Gastrocnemius medialis (tissue), 4 donors: ENCODE measurements around the gene CHAC2.

Experiments
- POLR2A ChIP-seq, 2 donors: fragments of 450-650 bp; IDR thresholded peaks; one replicate each; pipeline ENCODE4 v1.6.1; 2017; ENCODE audit warnings: antibody characterized with exemption in 2 of 2, mild to moderate bottlenecking in 2 of 2, moderate library complexity in 2 of 2
- TF ChIP-seq, protein P1 (sequence below), 5 experiments: fragments of 450-650 bp in 3 of 5; fragments of 200-600 bp in 2 of 5; sonication (generic) in 2 of 5; IDR thresholded peaks in 4 of 5; conservative IDR thresholded peaks in 1 of 5; 1 replicate in 4 of 5; 2 replicates in 1 of 5; pipeline ENCODE4 v1.5.1; 2016 to 2019; ENCODE audit warnings: antibody characterized with exemption in 5 of 5, mild to moderate bottlenecking in 3 of 5, moderate library complexity in 3 of 5

DNA sequence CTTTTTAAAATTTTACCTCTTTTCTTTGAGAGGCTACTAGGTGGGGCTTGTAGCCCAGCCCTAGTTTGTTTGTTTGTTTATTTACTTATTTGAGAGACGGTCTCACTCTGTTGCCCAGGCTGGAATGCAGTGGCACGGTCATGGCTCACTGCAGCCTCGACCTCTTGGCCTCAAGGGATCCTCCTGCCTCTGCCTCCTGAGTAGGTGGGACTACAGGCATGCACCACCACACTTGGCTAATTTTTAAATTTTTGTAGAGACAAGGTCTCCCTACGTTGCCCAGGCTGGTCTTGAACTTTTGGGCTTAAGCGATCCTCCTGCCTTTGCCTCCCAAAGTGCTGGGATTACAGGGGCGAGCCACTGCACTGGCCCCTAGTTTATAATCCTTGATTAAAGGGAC, 54.2 kb downstream of the CHAC2 start:
- TF ChIP-seq, protein P1, sequence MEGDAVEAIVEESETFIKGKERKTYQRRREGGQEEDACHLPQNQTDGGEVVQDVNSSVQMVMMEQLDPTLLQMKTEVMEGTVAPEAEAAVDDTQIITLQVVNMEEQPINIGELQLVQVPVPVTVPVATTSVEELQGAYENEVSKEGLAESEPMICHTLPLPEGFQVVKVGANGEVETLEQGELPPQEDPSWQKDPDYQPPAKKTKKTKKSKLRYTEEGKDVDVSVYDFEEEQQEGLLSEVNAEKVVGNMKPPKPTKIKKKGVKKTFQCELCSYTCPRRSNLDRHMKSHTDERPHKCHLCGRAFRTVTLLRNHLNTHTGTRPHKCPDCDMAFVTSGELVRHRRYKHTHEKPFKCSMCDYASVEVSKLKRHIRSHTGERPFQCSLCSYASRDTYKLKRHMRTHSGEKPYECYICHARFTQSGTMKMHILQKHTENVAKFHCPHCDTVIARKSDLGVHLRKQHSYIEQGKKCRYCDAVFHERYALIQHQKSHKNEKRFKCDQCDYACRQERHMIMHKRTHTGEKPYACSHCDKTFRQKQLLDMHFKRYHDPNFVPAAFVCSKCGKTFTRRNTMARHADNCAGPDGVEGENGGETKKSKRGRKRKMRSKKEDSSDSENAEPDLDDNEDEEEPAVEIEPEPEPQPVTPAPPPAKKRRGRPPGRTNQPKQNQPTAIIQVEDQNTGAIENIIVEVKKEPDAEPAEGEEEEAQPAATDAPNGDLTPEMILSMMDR (IDR thresholded peaks at IDR 0.05 in 4 of 5, conservative IDR thresholded peaks at IDR 0.05 in 1 of 5): no peak
- no peak for TF ChIP-seq POLR2A (IDR thresholded peaks at IDR 0.05)
